Kidney epithelial cell (primary cell): ENCODE results near the gene SLC35F2. TPM values are rescaled to one million over a fixed set of nuclear protein-coding genes. Genes with fewer than 3 reads are reported as not detected.
"Not testable (repeated sequence)": the region's sequence is repeated elsewhere in the genome, so short reads cannot be mapped to it uniquely, and the experiment has no call there.

ENCODE experiments used
- DNase-seq: peaks from one replicate; pipeline ENCODE4 v3.0.0-alpha.2; 2010; ENCODE audit warnings: low read depth
- H3K27me3 ChIP-seq: 2 replicates; pipeline ENCODE4 v1.6.0; 2011; ENCODE audit warnings: low read length; ENCODE audit not compliant: control insufficient read depth, insufficient read depth
- H3K36me3 ChIP-seq: 2 replicates; pipeline ENCODE4 v1.5.1; 2011; ENCODE audit warnings: low read length; ENCODE audit not compliant: control insufficient read depth, insufficient read depth
- H3K4me3 ChIP-seq: 2 replicates; pipeline ENCODE4 v1.5.1; 2011; ENCODE audit warnings: low read depth, mild to moderate bottlenecking, control low read depth, low read length
- total RNA-seq: library from RNA; depleted of rRNA; stranded (reverse); fragments of >200 nt; gene quantifications from 2 replicates; pipeline ENCODE4 v1.2.3, GENCODE V29; 2015
- TF ChIP-seq, protein P1 (sequence below): IDR thresholded peaks from 2 replicates; pipeline ENCODE4 v1.5.1; 2011; ENCODE audit warnings: mild to moderate bottlenecking, moderate library complexity, low read length, control low read depth, inconsistent platforms; ENCODE audit not compliant: insufficient read depth, poor library complexity, severe bottlenecking

Gene SLC35F2
- total RNA-seq, 1 donor from 2014 or later: 44.8 TPM

DNA sequence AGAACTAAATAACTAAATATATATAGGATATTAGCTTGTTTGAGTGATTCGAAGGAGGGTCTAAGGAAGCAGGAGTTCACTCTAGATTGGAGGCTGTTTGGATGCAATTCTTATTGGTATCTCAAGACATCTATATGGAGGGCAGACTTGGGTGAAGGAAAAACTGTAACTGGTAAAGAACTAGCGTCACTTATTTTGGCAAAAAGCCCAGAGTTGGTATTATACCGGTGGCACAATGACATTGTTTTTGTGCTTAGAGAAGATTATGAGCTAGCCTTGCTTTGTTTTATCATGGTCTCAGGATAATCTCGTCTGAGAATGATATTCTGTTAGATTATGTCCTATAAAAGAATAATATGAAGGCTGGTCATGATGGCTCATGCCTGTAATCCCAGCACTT is 6.0 kb upstream of the SLC35F2 start:
- no peaks in the 10 kb centered on the region for H3K27me3 ChIP-seq
- H3K36me3 ChIP-seq: no peaks in the 10 kb centered on the region
- DNase-seq: no peak
- TF ChIP-seq, protein P1, sequence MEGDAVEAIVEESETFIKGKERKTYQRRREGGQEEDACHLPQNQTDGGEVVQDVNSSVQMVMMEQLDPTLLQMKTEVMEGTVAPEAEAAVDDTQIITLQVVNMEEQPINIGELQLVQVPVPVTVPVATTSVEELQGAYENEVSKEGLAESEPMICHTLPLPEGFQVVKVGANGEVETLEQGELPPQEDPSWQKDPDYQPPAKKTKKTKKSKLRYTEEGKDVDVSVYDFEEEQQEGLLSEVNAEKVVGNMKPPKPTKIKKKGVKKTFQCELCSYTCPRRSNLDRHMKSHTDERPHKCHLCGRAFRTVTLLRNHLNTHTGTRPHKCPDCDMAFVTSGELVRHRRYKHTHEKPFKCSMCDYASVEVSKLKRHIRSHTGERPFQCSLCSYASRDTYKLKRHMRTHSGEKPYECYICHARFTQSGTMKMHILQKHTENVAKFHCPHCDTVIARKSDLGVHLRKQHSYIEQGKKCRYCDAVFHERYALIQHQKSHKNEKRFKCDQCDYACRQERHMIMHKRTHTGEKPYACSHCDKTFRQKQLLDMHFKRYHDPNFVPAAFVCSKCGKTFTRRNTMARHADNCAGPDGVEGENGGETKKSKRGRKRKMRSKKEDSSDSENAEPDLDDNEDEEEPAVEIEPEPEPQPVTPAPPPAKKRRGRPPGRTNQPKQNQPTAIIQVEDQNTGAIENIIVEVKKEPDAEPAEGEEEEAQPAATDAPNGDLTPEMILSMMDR: no peak
- no peak overlapping the region for H3K4me3 ChIP-seq

- no peak overlapping the region for H3K4me3 ChIP-seq
- no peaks in the 10 kb centered on the region for H3K27me3 ChIP-seq
- no peaks in the 10 kb centered on the region for H3K36me3 ChIP-seq
- TF ChIP-seq, protein P1: no peak
- no peak for DNase-seq
Measured at GRCh38 chr11:107860688-107861087, 2.1 kb upstream of the SLC35F2 start.

GRCh38 chr11:107860240-107860620 is 1.6 kb upstream of the SLC35F2 start:
- not testable (repeated sequence) for H3K36me3 ChIP-seq, H3K4me3 ChIP-seq, H3K27me3 ChIP-seq, DNase-seq

- Histone ChIP-seq H3K27me3 (no peaks in the 10 kb centered on the region), H3K4me3 (peak overlapping the region; percentile 95), H3K36me3 (no peaks in the 10 kb centered on the region)
- no peak for DNase-seq
- TF ChIP-seq, protein P1: no peak
Measured at GRCh38 chr11:107859459-107860239, 1.1 kb upstream of the SLC35F2 start.

GRCh38 chr11:107857550-107858216 is 904 bp downstream of the SLC35F2 start:
- H3K36me3 ChIP-seq: no peaks in the 10 kb centered on the region
- TF ChIP-seq, protein P1: no peak
- peak overlapping the region; percentile 95 for H3K4me3 ChIP-seq
- no peak for DNase-seq
- no peaks in the 10 kb centered on the region for H3K27me3 ChIP-seq

GRCh38 chr11:107856981-107857517 is 1.5 kb downstream of the SLC35F2 start:
- no peaks in the 10 kb centered on the region for H3K36me3 ChIP-seq
- no peak for DNase-seq
- TF ChIP-seq, protein P1: no peak
- H3K27me3 ChIP-seq: no peaks in the 10 kb centered on the region
- H3K4me3 ChIP-seq: peak overlapping the region; percentile 95
